Transverse colon (tissue), 4 donors: ENCODE results near the gene MRFAP1. TPM values are rescaled to one million over a fixed set of nuclear protein-coding genes. Genes with fewer than 3 reads are reported as not detected.
A peak's percentile ranks its signal among the peaks of the same experiment; 100 is the strongest.

Experiments
- DNase-seq: peaks from one replicate; pipeline ENCODE4 v3.0.0-alpha.2; 2019
- H3K27ac ChIP-seq, 4 donors: fragments of 200-600 bp; sonication (generic); 2 replicates each; pipeline ENCODE4 v1.5.1; 2016 to 2018; ENCODE audit warnings: inconsistent platforms in 4 of 4
- H3K27me3 ChIP-seq: fragments of 200-600 bp; sonication (generic); 2 replicates; pipeline ENCODE4 v1.5.1; 2017; ENCODE audit warnings: inconsistent platforms
- H3K36me3 ChIP-seq, 4 donors: fragments of 200-600 bp; sonication (generic); 2 replicates each; pipeline ENCODE4 v1.5.1; 2017 to 2019; ENCODE audit warnings: inconsistent platforms in 4 of 4
- H3K4me1 ChIP-seq, 4 donors: fragments of 200-600 bp; sonication (generic); 2 replicates each; pipeline ENCODE4 v1.5.1; 2017 to 2020; ENCODE audit warnings: inconsistent platforms in 4 of 4
- H3K4me3 ChIP-seq, 4 donors: fragments of 200-600 bp; sonication (generic); 1 replicate in 1 of 4; 2 replicates in 3 of 4; pipeline versions ENCODE4 v1.5.1 to v1.6.1; 2017 to 2019; ENCODE audit warnings: inconsistent platforms in 4 of 4
- H3K9me3 ChIP-seq, 2 donors: fragments of 200-600 bp; sonication (generic); 2 replicates each; pipeline ENCODE4 v1.5.1; 2017 to 2019; ENCODE audit warnings: inconsistent platforms in 2 of 2
- CTCF ChIP-seq, 5 experiments: fragments of 200-600 bp in 3 of 5; fragments of 450-650 bp in 2 of 5; sonication (generic) in 3 of 5; IDR thresholded peaks; 1 replicate in 2 of 5; 2 replicates in 3 of 5; pipeline ENCODE4 v1.5.1; 2016 to 2017; ENCODE audit warnings: antibody characterized with exemption in 5 of 5, inconsistent platforms in 3 of 5, mild to moderate bottlenecking in 2 of 5, moderate library complexity in 1 of 5
- EP300 ChIP-seq: sonication (generic); formaldehyde crosslinking; IDR thresholded peaks from one replicate; pipeline ENCODE4 v1.6.1; 2017; ENCODE audit warnings: antibody characterized with exemption, low read depth
- POLR2A ChIP-seq: fragments of 450-650 bp; IDR thresholded peaks from one replicate; pipeline ENCODE4 v1.6.1; 2016; ENCODE audit warnings: antibody characterized with exemption, mild to moderate bottlenecking, moderate library complexity
- POLR2AphosphoS5 ChIP-seq, 3 donors: sonication (generic); formaldehyde crosslinking; IDR thresholded peaks; one replicate each; pipeline ENCODE4 v1.6.1; 2016; ENCODE audit warnings: antibody characterized with exemption in 3 of 3
- WGBS, 2 donors: methylation state at CpG; one replicate each; pipeline ENCODE4 v1.1.5; 2018; ENCODE audit warnings: low coverage in 1 of 2; 5-methylcytosine and 5-hydroxymethylcytosine counted together
- in situ Hi-C, 4 donors: fragments of 200-750 bp; cut with MboI; loops; one replicate each; pipeline versions ENCODE4 v1.15.0 to v1.15.1; 2017; ENCODE audit warnings: low sequenced_read_pairs in 3 of 4, low pct_ligation_motif_present in 1 of 4, low pct_unique_long_range_greater_than_20kb in 1 of 4
- intact Hi-C: fragments of 100-400 bp; cut with DNase I; formaldehyde crosslinking; loops from one replicate; pipeline ENCODE4 v1.15.1; 2023; ENCODE audit warnings: low total_unique reads
- total RNA-seq, 4 donors: library from RNA; depleted of rRNA; stranded (reverse); fragments of >200 nt; gene quantifications; one replicate each; pipeline ENCODE4 v1.1.0, GENCODE V29; 2016

The MRFAP1 gene
- total RNA-seq, 4 donors from 2014 or later, result 96.3 to 229 (median 125) TPM

GRCh38 chr4:6633091-6633906 is 7.2 kb upstream of the MRFAP1 start:
- in situ Hi-C loops, result no loop called here
- H3K27ac ChIP-seq, result no peak overlapping the region
- intact Hi-C loops, result no loop called here
- H3K36me3 ChIP-seq, result no peaks in the 10 kb centered on the region
- TF ChIP-seq POLR2AphosphoS5 (IDR thresholded peaks at IDR 0.05) (no peak), POLR2A (no peak)
- H3K27me3 ChIP-seq, result no peaks in the 10 kb centered on the region
- H3K4me3 ChIP-seq, result no peak overlapping the region
- H3K4me1 ChIP-seq, result no peaks in the 10 kb centered on the region
- 76 to 82% methylated on average over 5 to 10 of the region's 10 CpGs for WGBS, 2 donors
- H3K9me3 ChIP-seq, result no peaks in the 10 kb centered on the region
- DNase-seq, result no peak

DNA sequence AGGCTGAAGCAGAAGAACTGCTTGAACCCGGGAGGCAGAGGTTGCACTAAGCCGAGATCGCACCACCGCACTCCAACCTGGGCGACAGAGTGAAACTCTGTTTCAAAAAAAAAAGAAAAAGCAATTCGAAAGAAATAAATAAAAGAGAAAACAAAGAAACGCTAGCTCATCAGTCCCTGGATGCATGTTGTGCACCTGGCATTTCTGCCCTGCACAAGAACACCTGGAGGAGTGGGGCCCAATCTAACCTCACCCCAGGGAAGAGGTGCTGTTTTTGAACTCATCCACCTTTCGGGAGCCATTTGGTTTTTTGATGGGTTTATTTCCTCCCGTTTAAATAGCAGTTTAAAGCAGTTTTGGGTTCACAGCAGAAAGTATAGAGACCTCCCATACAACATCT is 5.7 kb upstream of the MRFAP1 start:
- H3K4me3 ChIP-seq, result no peak overlapping the region
- H3K27me3 ChIP-seq, result no peaks in the 10 kb centered on the region
- in situ Hi-C loops (no loop called here), intact Hi-C loops (no loop called here)
- no peaks in the 10 kb centered on the region for H3K36me3 ChIP-seq
- peaks cover 0 to 5% (median under 1%) of the 10 kb centered on the region in 4 donors for H3K4me1 ChIP-seq
- TF ChIP-seq POLR2AphosphoS5 (IDR thresholded peaks at IDR 0.05), result no peak
- no peak for TF ChIP-seq CTCF (IDR thresholded peaks at IDR 0.05)
- TF ChIP-seq POLR2A, result no peak
- no peak for TF ChIP-seq EP300
- WGBS, 2 donors, result 89 to 94% methylated on average over 9 of the region's 9 CpGs
- DNase-seq, result no peak
- no peak overlapping the region for H3K27ac ChIP-seq
- no peaks in the 10 kb centered on the region for H3K9me3 ChIP-seq

DNA sequence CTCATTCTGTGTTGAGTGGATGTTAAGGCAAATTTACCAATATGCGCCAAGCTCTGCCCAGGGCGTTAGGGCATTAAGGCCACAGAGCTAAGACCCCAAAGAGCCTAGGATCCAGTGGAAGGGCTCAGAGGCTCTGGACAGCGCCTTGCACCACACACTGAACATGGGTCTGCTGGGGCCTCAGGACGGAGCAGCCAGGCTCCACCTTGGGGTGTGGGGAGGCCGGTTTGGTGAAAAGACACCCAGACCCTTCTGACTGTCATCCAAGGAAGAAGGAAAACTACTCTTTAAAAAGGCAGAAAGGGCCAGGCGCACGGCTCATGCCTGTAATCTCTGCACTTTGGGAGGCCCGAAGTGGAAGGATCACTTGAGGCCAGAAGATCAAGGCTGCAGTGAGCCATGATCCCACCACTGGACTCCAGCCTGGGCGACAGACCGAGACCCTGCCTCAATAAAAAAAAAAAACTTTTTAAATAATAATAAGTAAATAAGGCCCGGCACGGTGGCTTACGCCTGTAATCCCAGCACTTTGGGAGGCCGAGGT is 1.3 kb upstream of the MRFAP1 start:
- WGBS, 2 donors, result 93 to 95% methylated on average over 6 to 14 of the region's 14 CpGs
- in situ Hi-C loops (no loop called here), intact Hi-C loops (no loop called here)
- no peak overlapping the region for H3K4me3 ChIP-seq
- TF ChIP-seq POLR2A (no peak), CTCF (IDR thresholded peaks at IDR 0.05) (no peak), EP300 (no peak), POLR2AphosphoS5 (IDR thresholded peaks at IDR 0.05) (no peak)
- H3K36me3 ChIP-seq, result peaks cover 0 to 4% (median 0%) of the 10 kb centered on the region in 4 donors
- no peaks in the 10 kb centered on the region for H3K27me3 ChIP-seq
- peaks cover 10 to 28% (median 22%) of the 10 kb centered on the region in 4 donors for H3K4me1 ChIP-seq
- no peak overlapping the region for H3K27ac ChIP-seq
- DNase-seq, result no peak
- H3K9me3 ChIP-seq, result no peaks in the 10 kb centered on the region

- intact Hi-C loops, result loop anchor here (10.0 kb wide), 1 partner anchor 63 kb away; the partner anchor contains the start of gene MRFAP1L1
- DNase-seq, result peak; percentile 61
- WGBS, 2 donors, result 0 to 1% methylated on average over 6 to 50 of the region's 50 CpGs
- in situ Hi-C loops, result no loop called here
- no peaks in the 10 kb centered on the region for H3K9me3 ChIP-seq
- peaks cover 0 to 4% (median 0%) of the 10 kb centered on the region in 4 donors for H3K36me3 ChIP-seq
- TF ChIP-seq POLR2A (peak; percentile 5), EP300 (no peak)
- no peaks in the 10 kb centered on the region for H3K27me3 ChIP-seq
- peak overlapping the region; percentile 96 to 98 (median 96) for H3K27ac ChIP-seq
- H3K4me1 ChIP-seq, result peaks cover 10 to 28% (median 22%) of the 10 kb centered on the region in 4 donors
- peak overlapping the region; percentile 64 to 90 (median 73) for H3K4me3 ChIP-seq
These were observed 882 bp downstream of the MRFAP1 start for GRCh38 chr4:6641164-6641970.

- in situ Hi-C loops (no loop called here), intact Hi-C loops (loop anchor here (10.0 kb wide), 1 partner anchor 63 kb away; the partner anchor contains the start of gene MRFAP1L1)
- Histone ChIP-seq H3K27ac (peak overlapping the region; percentile 96 to 98 (median 96)), H3K9me3 (no peaks in the 10 kb centered on the region), H3K36me3 (peaks cover 0 to 4% (median 0%) of the 10 kb centered on the region in 4 donors), H3K4me3 (peak overlapping the region; percentile 64 to 90 (median 73)), H3K27me3 (no peaks in the 10 kb centered on the region), H3K4me1 (peaks cover 10 to 28% (median 22%) of the 10 kb centered on the region in 4 donors)
- no peak for TF ChIP-seq POLR2AphosphoS5 (IDR thresholded peaks at IDR 0.05)
- TF ChIP-seq EP300, result no peak
- no peak for TF ChIP-seq CTCF (IDR thresholded peaks at IDR 0.05)
- no peak for TF ChIP-seq POLR2A
- WGBS, 2 donors, result 40 to 61% methylated on average over 3 to 5 of the region's 5 CpGs
- no peak for DNase-seq
These were observed 1.5 kb downstream of the MRFAP1 start for GRCh38 chr4:6641971-6642320.
